Neuron (in vitro differentiated cells): ENCODE measurements around the gene CPSF4.

Experiments used
- H2AFZ ChIP-seq: one replicate; pipeline ENCODE4 v1.6.1; 2013; ENCODE audit warnings: low read depth, mild to moderate bottlenecking, inconsistent platforms, low read length, moderate library complexity
- H3K27me3 ChIP-seq: one replicate; pipeline ENCODE4 v1.6.1; 2013; ENCODE audit warnings: low read length; ENCODE audit not compliant: insufficient read depth
- H3K36me3 ChIP-seq: one replicate; pipeline ENCODE4 v1.6.1; 2013; ENCODE audit warnings: low read length; ENCODE audit not compliant: insufficient read depth
- H3K4me1 ChIP-seq: one replicate; pipeline ENCODE4 v1.6.1; 2013; ENCODE audit warnings: low read length; ENCODE audit not compliant: insufficient read depth
- H3K4me3 ChIP-seq: 2 replicates; pipeline ENCODE4 v1.5.1; 2013; ENCODE audit warnings: mild to moderate bottlenecking, low read length, moderate library complexity
- H3K9me3 ChIP-seq: one replicate; pipeline ENCODE4 v1.6.1; 2013; ENCODE audit warnings: low read length

The CPSF4 gene

GRCh38 chr7:99461221-99461620 lies 22.5 kb downstream of the CPSF4 start:
- Histone ChIP-seq H3K4me1 (peaks cover 5% of the 10 kb centered on the region), H2AFZ (no peak overlapping the region), H3K36me3 (peaks cover 56% of the 10 kb centered on the region), H3K9me3 (peaks cover 2% of the 10 kb centered on the region), H3K27me3 (no peaks in the 10 kb centered on the region), H3K4me3 (no peak overlapping the region)

GRCh38 chr7:99465421-99465768 lies 26.7 kb downstream of the CPSF4 start:
- peaks cover 5% of the 10 kb centered on the region for H3K4me1 ChIP-seq
- peaks cover 15% of the 10 kb centered on the region for H3K36me3 ChIP-seq
- H3K27me3 ChIP-seq: no peaks in the 10 kb centered on the region
- H3K4me3 ChIP-seq: peak overlapping the region; percentile 69
- peak overlapping the region; percentile 83 for H2AFZ ChIP-seq
- peaks cover 2% of the 10 kb centered on the region for H3K9me3 ChIP-seq

- no peak overlapping the region for H2AFZ ChIP-seq
- peaks cover 2% of the 10 kb centered on the region for H3K9me3 ChIP-seq
- no peaks in the 10 kb centered on the region for H3K27me3 ChIP-seq
- no peak overlapping the region for H3K4me3 ChIP-seq
- H3K4me1 ChIP-seq: peaks cover 5% of the 10 kb centered on the region
- peaks cover 7% of the 10 kb centered on the region for H3K36me3 ChIP-seq
Measured at GRCh38 chr7:99468336-99468918, 29.7 kb downstream of the CPSF4 start.

GRCh38 chr7:99469381-99470065 lies 30.8 kb downstream of the CPSF4 start:
- Histone ChIP-seq H3K4me3 (no peak overlapping the region), H2AFZ (no peak overlapping the region), H3K36me3 (peaks cover 3% of the 10 kb centered on the region), H3K9me3 (no peaks in the 10 kb centered on the region), H3K4me1 (peaks cover 8% of the 10 kb centered on the region), H3K27me3 (no peaks in the 10 kb centered on the region)

- H2AFZ ChIP-seq: peak within 1 kb of the TSS; percentile 93
- H3K9me3 ChIP-seq: no peaks in the 10 kb centered on the region
- H3K4me1 ChIP-seq: peaks cover 3% of the 10 kb centered on the region
- no peaks in the 10 kb centered on the region for H3K27me3 ChIP-seq
- peaks cover 11% of the 10 kb centered on the region for H3K36me3 ChIP-seq
- peak within 1 kb of the TSS; percentile 86 for H3K4me3 ChIP-seq
Measured at GRCh38 chr7:99472561-99473314, 34.0 kb downstream of the CPSF4 start, which contains the start of gene ZNF789. TSS of gene ZNF789 (plus strand) at chr7:99472890. CDS start at chr7:99476457, 3,567 bp downstream.

- H3K4me1 ChIP-seq: peaks cover 3% of the 10 kb centered on the region
- peaks cover 16% of the 10 kb centered on the region for H3K36me3 ChIP-seq
- H3K27me3 ChIP-seq: no peaks in the 10 kb centered on the region
- H3K4me3 ChIP-seq: peak overlapping the region; percentile 86
- H3K9me3 ChIP-seq: no peaks in the 10 kb centered on the region
- H2AFZ ChIP-seq: peak overlapping the region; percentile 56
Measured at GRCh38 chr7:99473315-99473596, 34.5 kb downstream of the CPSF4 start.

GRCh38 chr7:99476107-99476506 lies 37.4 kb downstream of the CPSF4 start:
- Histone ChIP-seq H3K9me3 (no peaks in the 10 kb centered on the region), H3K4me1 (peaks cover 3% of the 10 kb centered on the region), H3K4me3 (no peak overlapping the region), H3K27me3 (no peaks in the 10 kb centered on the region), H2AFZ (no peak overlapping the region), H3K36me3 (peaks cover 39% of the 10 kb centered on the region)

- H3K27me3 ChIP-seq: no peaks in the 10 kb centered on the region
- H3K4me3 ChIP-seq: no peak overlapping the region
- peaks cover 46% of the 10 kb centered on the region for H3K36me3 ChIP-seq
- H3K4me1 ChIP-seq: peaks cover 2% of the 10 kb centered on the region
- H2AFZ ChIP-seq: no peak overlapping the region
- H3K9me3 ChIP-seq: no peaks in the 10 kb centered on the region
Measured at GRCh38 chr7:99478464-99479440, 40.0 kb downstream of the CPSF4 start.

- no peak overlapping the region for H3K4me3 ChIP-seq
- H3K36me3 ChIP-seq: peaks cover 32% of the 10 kb centered on the region
- no peaks in the 10 kb centered on the region for H3K4me1 ChIP-seq
- no peaks in the 10 kb centered on the region for H3K27me3 ChIP-seq
- H2AFZ ChIP-seq: no peak overlapping the region
- H3K9me3 ChIP-seq: no peaks in the 10 kb centered on the region
Measured at GRCh38 chr7:99485094-99485493, 46.4 kb downstream of the CPSF4 start.

- Histone ChIP-seq H3K36me3 (peaks cover 35% of the 10 kb centered on the region), H3K9me3 (peaks cover 16% of the 10 kb centered on the region)
Measured at GRCh38 chr7:99489235-99489634, 50.5 kb downstream of the CPSF4 start.

GRCh38 chr7:99490878-99491277 lies 52.1 kb downstream of the CPSF4 start:
- Histone ChIP-seq H3K27me3 (no peaks in the 10 kb centered on the region), H3K9me3 (peaks cover 18% of the 10 kb centered on the region)

More at GRCh38 chr7:99489235-99489634, 50.5 kb downstream of the CPSF4 start:
- Histone ChIP-seq H2AFZ (no peak overlapping the region), H3K27me3 (no peaks in the 10 kb centered on the region), H3K4me1 (no peaks in the 10 kb centered on the region), H3K4me3 (no peak overlapping the region)

GRCh38 chr7:99493823-99494222 lies 55.1 kb downstream of the CPSF4 start:
- Histone ChIP-seq H3K4me1 (peaks cover 13% of the 10 kb centered on the region), H3K27me3 (no peaks in the 10 kb centered on the region), H3K36me3 (peaks cover 44% of the 10 kb centered on the region), H3K9me3 (peaks cover 18% of the 10 kb centered on the region), H3K4me3 (no peak overlapping the region), H2AFZ (no peak overlapping the region)

More at GRCh38 chr7:99490878-99491277, 52.1 kb downstream of the CPSF4 start:
- no peak overlapping the region for H2AFZ ChIP-seq
- H3K4me1 ChIP-seq: no peaks in the 10 kb centered on the region
- no peak overlapping the region for H3K4me3 ChIP-seq
- peaks cover 28% of the 10 kb centered on the region for H3K36me3 ChIP-seq
